Pons (tissue), 1 donor: Measurements from ENCODE around the gene ZDHHC22.
A peak's percentile ranks its signal among the peaks of the same experiment; 100 is the strongest.

Experiments
- DNase-seq: peaks from one replicate; pipeline ENCODE4 v3.0.0-alpha.2; 2016; ENCODE audit warnings: low spot score

ZDHHC22 gene

DNA sequence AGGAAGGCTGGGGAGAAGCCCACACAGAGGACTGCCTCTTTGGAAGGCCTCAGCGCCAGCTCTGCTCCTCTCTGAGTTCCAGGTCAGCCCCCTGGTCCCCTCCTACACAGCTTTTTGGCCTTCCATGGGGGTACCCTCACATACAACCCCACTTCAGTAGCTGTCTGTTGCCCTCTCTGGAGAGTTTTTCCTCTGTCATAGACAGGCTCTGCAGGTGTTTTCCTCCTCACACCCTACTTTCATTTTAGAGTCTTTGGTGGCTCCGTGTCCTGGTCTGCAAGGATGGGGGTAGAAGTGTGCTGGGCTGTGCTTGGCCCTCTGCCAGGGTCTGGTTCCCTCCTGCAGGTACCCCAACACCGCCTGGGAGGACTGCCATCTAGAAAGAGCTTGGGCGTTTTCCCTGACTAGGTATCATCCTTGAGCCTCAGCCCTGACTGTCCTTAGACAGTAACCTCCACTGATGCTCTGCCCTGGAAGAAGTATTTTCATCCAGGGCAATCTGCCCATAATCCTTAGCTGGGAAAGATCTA is 15.1 kb downstream of the ZDHHC22 start:
- no peak for DNase-seq

DNA sequence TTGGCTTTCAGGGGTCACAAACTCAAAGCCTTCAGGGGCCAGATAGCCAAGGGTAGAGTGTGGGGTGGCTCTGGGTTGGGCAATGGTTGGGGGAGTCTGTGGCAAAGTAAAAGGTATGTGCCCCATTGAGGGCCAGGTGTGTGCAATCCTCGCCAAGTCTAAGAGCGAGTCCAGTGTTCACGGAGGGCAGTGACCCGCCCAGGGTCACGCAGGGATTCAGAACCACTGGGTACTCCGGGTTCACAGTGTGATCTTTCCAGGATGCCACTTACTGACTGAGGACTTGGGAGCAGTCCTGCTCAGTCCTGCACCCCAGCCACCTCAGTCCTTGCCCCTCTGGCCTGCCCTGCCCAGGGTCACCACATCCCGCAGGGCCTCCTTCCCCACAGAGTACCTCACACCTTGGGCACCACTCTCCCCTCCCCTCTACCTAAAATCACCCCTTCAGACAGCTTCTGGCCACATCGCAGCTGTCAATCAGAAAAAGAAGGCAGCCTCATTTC is 15.7 kb downstream of the ZDHHC22 start:
- DNase-seq, result no peak

DNA sequence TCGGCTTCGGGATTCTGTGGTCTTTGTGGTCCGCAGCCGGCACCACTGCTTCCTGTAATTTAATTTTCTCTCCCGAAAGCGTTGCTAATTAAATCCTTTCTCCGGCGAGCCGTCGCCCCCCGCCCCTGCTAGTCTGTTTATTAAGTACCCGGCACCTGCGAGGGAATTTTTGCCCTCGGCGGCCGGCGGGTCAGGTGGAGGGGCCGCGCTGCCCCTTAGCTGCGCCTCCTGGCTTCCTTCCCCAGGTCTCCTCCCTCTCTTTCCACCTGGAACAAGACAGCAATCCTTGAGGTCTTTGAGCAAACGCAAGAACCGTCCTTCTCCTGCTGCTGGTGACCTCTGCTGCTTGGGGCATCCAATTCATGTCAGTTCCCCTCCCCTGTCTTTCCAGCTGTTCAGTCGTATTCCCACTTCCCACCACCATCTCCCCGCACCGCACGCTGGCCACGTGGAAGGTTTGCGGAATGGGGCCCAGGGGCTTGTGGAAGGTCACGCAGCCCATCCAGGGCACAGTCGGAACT is 16.2 kb downstream of the ZDHHC22 start:
- no peak for DNase-seq

DNA sequence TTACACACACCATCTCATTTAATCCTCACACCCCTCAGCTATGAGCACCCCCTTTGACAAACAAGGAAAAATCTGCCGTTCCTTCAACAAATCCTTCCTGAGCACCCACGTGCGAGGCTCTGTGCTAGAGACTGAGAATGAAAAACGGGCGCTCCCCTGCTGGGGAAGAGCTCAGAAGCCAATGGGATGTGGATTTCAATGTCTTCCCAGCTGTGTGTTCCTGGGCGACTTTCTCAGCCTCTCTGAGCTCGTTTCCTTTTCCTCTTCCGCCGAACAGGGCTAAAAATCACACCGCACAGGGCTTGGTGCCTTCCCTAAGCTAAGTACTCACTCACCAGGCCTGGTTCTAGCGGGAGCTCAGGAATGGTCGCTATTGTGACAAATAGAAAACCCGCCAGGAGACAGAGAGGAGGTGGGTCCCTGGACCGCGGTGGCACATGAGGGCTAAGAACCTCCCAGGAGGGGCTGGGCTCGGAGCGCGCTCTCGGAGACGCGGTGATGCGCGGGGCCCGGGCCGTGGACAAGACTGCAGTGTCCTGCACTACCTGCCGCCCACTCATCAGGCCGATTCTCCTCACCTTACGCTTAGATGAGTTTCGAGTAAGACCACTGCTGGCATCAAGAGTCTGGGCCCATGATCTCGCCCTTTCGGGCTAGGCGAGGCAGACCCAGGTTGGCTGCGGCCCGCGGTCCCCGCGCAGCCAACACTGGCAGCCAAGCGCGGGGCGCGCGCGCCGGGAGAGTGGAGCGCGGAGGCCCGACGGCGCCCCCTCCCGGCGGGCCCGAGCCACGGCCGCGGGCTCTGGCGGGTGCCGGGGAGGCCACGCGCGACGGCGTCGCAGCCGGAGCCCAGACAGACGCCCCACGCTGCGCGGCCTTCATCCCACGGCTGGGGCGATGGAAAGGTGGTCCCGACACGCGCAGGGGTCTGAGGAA is 17.0 kb downstream of the ZDHHC22 start:
- peak; percentile 70 for DNase-seq

DNA sequence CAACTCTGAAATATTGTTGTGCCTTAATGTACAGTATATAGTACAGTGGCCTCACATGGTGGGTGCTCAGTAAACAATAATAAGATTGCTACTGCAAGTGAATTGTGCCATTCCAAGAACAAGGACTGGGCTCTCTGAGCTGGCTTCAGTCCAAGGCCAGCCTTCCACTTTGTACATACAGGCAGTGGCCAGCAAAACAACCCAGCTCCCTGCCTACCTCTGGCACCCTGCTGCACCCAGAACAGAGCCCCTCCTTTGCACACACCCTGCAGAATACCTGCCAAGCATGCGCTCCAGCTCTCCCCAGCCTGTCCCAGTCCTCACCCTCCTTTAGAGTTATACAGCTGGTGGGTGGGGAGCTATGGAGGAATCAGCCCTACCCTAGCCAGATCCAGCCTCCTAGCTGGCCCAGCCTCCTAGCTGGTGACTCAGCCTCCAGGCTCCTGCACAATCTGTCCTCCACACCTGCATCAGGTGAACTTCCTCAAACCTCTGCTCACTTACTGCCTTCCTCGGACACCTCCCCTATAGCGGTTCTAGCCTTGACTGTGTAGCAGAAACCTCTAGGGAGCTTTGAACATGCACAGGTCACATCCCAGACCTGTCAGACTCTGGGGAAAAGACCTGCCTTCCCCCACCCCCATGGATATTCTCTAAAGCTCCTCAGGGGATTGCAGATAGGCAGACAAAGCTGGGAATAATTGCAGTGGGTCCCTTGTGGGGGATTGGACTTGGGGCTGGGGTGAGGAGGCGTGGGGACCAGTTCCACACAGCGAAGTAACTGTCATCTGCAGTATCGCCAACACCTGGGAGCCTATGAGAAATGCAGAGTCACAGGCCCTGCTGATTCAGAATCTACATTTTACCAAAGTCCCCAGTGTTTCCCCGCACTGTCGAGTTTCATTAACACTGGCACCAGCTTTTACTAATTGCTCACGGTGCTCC is 17.9 kb downstream of the ZDHHC22 start:
- DNase-seq, result peak; percentile 77

DNA sequence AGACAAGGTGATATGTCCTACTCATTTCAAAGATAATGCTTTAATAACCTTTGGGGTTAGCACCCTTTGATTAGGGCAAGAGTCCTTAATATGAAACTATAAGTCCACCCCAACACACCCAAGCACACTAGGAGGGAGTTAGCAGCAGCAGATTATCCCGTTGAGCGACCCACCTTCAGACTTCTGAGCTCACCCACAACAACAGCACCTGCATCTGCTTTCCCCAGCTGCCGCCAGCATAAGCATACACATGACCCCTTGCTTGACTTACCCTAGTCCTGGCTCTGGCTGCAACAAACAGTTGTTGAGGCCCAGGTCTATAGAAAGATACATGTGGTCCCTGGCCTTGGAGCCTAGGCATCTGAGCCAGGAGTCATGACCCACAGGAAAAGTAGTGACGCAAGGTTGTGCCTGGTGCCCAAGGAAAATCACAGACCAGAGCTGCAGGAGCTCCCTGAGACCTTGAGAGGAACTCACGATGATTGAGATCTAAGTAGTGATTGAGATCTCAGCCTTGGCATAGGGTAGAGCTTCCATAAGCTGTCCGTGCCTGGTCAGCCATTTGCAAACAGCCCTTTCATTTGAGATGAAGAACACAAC is 19.0 kb downstream of the ZDHHC22 start:
- no peak for DNase-seq

DNA sequence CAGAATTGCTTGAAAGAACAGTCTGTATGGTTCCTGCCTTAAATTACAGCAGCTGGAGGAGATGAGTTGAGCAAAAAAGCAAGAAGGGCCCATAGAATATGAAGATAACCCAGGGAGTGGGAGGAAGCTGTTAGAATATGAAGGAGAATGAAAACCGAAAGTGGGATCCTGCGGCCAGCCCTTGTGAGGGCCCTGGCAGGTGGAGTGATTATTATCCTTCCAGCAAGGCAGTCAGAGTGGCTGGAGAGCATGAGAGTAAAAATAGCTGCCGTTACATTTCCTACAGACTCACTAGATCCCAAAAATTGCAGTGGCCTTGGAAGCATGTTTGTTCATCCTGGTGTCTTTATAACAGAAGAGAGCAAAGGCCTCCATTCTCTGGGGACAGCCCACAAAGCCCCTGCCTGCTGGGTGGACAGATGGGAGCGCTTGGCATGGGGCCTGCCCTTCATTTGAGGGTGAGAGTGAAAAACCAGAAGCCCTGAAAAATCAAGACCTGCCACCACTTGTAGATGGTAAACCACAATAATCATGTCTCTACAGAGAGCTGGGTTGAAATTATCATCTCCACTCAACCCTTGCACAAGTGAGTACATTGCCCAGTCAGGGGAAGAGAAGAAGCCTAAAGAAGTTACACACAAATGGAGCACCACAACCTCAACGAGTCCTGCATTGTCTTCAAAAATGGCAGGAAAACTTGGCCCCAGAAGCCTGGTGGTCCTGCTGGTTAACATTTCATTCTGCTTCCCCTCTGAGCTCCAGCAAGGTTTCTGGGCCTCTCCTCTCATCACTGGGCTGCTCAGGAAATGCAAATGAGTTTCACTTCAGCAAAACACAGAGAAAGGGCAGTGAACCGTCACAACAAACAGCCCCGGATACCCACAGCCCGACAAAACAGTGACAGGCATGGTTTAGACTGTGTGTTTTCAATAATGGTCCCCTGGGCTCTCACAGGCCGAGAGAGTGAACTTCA is 20.5 kb downstream of the ZDHHC22 start:
- peak; percentile 70 for DNase-seq

- DNase-seq, result no peak
Observed at GRCh38 chr14:77119851-77120250, 21.7 kb downstream of the ZDHHC22 start.

DNA sequence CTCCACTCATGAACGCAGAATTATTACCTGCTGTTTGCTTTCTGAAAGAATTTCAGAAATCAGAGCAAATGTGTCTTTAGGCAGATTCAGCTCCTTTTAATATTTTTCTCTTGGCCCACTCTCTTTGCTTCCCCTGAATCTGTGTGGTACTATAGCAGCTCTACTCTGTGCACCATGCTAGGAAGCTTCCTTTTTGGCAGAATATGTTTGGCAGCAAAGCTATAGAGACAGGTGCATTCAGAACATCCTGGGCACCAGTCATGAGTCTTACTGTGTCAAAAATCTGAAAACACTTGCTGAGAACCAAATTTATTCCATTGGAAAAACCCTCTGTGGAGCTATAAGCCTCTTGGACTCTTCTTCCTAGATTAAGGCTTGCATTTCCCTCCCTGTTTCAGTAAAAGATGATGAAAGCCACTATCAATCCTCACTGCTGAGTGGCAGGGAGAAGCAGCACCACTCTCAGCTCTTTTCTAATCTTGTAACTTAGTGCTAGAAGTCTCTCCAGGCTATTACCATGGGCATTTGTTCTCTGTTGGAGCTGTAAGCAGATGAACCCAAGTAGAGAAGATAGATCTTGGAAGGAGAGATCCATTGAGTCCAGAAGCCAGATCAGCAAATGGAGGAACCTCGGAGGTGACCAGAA is 25.3 kb downstream of the ZDHHC22 start:
- peak; percentile 36 for DNase-seq

GRCh38 chr14:77114609-77115008 is 27.0 kb downstream of the ZDHHC22 start:
- DNase-seq, result no peak

DNA sequence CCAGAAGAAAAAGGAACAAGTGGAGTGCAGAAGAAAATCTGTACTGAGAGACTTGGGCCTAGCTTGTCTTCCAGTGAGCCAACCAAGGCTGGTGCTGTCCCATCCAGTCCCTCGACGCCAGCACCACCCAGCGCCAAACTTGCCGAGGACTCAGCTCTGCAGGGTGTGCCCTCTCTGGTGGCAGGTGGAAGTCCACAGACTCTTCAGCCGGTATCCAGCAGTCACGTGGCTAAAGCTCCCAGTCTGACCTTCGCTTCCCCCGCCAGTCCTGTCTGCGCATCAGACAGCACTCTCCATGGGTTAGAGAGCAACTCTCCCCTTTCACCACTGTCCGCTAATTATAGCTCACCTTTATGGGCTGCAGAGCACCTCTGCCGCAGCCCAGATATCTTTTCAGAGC is 27.9 kb downstream of the ZDHHC22 start:
- DNase-seq, result no peak

GRCh38 chr14:77111021-77111420 is 30.6 kb downstream of the ZDHHC22 start:
- DNase-seq, result peak; percentile 74

GRCh38 chr14:77110286-77110685 is 31.3 kb downstream of the ZDHHC22 start:
- DNase-seq, result peak; percentile 25

DNA sequence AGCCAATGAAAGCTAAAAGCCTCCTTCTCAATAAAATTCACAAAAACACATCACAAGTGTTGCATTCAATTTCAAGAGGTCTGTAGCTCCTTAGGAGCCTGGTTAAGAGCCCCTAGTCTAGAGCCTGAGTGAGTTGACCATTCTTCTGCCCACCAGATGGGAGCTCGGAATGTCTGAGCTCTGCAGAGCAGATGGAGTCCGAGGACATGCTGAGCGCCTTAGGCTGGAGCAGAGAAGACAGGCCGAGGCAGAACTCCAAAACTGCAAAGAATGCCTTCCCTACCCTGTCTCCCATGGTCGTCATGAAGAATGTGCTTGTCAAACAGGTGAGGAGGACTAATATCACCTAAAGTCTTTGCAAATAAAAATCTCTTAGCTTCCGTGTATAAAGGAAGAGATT is 31.9 kb downstream of the ZDHHC22 start:
- DNase-seq, result peak; percentile 39

DNA sequence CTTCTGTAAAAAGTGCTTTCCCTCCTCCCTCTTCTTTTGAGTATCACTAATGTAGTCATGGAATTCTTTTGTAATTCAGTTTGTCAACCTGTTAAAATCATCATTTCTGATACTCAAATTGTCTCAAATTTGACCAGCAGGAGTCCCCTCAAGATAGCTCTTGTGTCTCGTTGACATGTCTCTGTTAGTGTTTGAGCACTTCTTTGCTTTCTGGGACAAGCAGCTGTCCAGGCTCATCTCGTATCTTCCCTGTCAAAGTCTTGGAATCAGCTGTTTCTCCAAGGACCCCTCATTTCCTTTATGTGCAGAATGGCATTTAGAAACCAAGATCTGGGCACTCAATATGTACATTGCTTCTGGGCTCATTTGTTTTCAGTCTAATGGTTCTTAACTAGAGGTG is 32.8 kb downstream of the ZDHHC22 start:
- peak; percentile 42 for DNase-seq

- DNase-seq, result peak; percentile 36
Observed at GRCh38 chr14:77107228-77107627, 34.4 kb downstream of the ZDHHC22 start.

GRCh38 chr14:77106666-77107065 is 34.9 kb downstream of the ZDHHC22 start:
- peak; percentile 34 for DNase-seq

GRCh38 chr14:77105145-77105939 is 36.2 kb downstream of the ZDHHC22 start:
- DNase-seq, result peak; percentile 99

DNA sequence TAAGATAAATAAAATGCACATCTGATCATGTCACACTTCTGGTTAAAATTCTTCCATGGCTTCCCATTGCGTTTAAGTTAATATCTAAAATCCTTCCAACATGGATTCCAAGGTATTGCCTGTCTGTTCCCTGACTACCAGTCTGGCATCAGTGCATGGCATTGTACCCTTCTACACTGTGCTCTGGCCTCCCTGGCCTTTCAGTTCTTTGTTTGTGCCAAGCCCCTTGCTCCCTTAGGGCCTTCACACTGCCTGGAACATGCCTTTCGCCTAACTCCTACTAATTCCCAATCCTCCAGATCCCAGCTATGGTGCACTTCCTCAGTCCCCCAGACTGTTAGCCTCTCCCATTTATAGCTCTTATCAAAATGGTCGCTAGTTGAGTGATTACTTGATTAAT is 37.2 kb downstream of the ZDHHC22 start:
- peak; percentile 51 for DNase-seq
